ENCODE data around the gene TM6SF1. TPM values are rescaled to one million over a fixed set of nuclear protein-coding genes. Genes with fewer than 3 reads are reported as not detected.
"Not testable (repeated sequence)": the region's sequence is repeated elsewhere in the genome, so short reads cannot be mapped to it uniquely, and the experiment has no call there.

Gene TM6SF1
- polyA plus RNA-seq, 3 donors, result 2.0 to 2.6 (median 2.6) TPM

DNA sequence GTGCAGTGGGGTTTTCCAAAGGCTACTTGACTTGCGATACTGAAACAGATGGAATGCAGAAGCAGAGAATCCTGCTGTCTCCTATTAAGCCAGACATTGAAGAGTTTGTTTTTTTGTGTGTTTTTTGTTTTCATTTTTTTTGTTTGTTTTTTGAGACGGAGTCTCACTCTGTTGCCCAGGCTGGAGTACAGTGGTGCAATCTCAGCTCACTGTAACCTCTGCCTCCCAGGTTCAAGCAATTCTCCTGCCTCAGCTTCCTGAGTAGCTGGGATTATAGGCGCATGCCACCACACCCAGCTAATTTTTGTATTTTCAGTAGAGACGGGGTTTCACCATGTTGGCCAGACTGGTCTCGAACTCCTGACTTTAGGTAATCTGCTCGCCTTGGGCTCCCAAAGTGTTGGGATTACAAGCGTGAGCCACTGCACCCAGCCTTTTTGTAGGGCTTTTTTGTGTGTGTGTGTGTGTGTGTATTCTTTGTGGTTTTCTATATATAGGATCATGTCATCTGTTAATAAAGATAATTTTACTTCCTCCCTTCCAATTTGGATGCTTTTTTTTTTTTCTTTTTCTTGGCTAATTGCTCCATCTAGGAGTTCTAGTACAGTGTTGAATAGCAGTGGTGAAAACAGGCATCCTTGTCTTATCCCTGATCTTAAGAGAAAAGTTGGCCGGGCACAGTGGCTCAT is 21.4 kb upstream of the TM6SF1 start:
- DNase-seq, result not testable (repeated sequence)

DNA sequence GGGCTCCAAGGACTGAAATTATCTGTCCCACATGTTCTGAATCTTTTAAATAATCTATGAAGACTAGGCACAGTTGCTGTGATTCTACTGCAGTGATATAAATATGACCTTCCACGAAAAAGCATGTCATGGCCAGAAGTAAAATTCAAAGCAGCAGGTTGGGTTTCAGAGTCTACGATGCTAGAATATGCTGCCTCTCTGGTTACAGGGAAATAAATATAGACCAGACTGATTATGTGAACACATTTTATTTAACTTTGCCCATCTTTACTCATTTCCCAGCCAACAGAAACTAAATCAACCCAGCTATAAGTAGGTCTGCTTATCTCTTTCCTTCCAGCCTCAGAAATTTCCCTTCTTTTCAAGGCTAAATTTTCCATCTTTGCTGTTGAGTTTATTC is 19.9 kb upstream of the TM6SF1 start:
- no peak for DNase-seq

DNA sequence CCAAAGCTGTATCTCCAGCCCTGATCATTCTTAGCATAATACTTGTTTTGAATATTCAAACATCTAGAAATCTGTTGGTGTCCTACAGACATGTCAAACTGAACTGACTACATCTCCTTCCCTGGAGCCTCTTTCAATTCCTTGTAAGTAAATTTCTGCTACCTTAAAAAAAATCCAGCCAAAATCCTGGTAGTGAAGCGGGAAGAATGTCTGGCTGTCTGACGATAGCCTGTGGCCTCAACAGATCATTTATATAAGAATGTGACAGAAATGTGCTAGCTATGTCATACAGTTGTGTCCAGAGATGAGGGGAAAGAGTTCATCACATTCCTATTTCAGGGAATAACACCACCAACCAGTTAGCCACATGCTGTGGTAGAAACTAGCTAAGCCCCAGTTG is 18.6 kb upstream of the TM6SF1 start:
- no peak for DNase-seq

DNA sequence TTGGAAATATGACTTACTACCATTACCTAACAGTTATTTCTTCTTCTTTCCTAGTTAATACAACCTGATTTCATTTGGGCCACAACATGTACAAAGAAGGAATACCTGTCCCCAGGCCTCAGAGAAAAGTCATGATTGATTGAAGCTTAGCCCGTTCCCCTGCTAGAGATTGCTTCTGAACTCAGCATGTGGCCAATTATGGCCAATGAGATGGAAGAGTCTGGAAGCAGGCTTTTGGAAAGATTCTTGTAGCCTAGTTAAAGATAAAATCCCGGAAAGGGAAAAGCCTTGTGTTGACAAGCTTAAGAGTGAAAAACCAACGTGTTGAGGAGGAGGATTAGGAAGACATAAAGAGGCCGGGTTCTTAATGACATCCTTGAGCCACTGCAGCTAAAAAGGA is 17.0 kb upstream of the TM6SF1 start:
- no peak for DNase-seq

DNA sequence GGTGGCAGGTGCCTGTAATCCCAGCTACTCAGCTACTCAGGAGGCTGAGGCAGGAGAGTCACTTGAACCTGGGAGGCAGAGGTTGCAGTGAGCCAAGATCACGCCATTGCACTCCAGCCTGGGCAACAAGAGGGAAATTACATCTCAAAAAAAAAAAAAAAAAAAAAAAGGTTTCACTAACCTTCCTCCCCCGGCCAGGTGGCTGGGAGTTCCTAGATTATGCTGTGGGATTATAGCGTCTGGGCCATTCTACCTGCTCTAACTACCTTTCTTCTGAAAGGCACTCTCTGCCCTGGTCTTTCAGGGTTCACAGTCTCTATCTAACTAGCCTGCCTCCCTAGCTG is 15.5 kb upstream of the TM6SF1 start:
- DNase-seq, result not testable (repeated sequence)

DNA sequence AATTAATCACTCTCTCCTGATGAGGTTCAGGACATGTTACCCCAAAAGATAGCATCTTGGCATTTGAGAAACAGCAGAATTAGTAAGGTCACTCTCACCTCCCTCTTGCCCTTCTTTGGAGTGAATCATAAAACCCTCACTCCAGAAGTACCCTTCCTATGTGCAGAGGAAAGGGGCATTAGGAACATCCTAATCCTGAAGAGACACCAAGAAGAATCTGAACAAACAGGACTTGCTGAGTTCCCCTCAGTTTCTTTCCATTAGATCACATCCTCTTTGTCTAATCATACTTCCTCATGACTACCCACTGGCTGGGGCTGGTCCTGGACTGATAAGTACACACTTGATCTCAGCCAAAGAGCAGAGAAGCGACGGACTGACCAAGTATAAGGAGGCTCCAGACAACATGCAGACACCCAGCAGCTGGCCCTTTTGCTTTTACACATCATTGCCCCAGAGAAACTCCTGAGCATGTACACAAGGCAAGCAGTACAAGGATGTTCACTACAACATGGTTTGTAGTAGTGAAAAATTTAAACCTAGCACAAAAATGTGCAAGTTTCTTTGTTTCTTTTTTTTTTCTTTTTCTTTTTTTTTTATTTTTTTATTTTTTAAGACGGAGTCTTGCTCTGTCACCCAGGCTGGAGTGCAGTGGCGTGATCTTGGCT is 15.0 kb upstream of the TM6SF1 start:
- DNase-seq, result no peak

DNA sequence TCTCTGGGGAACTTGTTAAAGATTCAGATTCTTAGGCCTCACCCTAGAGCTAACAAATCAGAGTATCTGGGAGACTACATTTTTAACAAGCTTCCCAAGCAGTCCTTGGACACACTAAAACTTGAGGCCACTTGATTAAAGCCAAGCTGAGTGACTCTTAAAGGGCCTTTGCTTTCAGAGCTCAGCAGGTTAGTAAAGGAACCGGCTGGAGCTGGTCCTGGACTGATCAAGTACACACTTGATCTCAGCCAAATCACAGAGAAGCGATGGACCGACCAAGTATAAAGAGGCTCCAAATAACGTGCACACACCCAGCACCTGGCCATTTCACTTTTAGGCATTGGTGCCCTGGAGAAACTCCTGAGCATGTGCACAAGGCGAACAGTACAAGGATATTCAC is 12.9 kb upstream of the TM6SF1 start:
- no peak for DNase-seq

DNA sequence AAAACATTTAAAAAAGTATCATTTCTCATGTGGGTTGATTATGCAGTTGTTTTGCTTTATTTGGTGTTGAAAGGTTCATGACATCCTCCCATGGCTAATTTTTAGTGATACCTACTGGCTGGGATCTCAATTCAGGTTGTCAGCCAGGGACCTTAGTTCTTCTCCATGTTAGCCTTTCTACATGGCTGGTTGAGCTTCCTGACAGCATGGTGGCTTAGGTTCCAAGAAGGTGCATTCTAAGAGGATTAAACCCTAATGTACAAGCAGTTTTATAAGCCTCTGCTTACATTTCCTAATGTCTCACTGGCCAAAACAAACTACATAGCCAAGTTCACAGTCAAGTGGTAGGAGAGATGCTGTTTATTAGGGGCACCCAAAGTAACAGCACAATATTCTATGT is 9.4 kb upstream of the TM6SF1 start:
- no peak for DNase-seq

DNA sequence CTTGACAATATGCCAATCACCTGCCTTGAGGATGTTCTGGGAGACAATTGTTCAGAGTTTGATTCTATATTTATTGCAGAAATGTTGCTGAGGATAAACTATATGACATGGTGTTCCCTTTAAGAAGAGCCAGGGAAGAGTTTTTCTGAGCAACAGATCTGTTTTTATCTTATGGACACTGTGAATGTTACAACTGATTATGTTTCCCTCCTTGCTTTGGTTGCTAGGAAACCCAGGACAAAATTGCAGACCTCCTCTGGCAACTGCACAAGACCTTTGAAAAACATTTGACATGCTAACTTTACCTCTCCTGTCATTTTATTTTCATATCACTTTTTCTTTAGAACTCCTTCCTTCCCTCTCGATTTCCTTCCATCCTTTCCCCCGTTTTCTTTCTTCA is 8.2 kb upstream of the TM6SF1 start:
- DNase-seq, result no peak

DNA sequence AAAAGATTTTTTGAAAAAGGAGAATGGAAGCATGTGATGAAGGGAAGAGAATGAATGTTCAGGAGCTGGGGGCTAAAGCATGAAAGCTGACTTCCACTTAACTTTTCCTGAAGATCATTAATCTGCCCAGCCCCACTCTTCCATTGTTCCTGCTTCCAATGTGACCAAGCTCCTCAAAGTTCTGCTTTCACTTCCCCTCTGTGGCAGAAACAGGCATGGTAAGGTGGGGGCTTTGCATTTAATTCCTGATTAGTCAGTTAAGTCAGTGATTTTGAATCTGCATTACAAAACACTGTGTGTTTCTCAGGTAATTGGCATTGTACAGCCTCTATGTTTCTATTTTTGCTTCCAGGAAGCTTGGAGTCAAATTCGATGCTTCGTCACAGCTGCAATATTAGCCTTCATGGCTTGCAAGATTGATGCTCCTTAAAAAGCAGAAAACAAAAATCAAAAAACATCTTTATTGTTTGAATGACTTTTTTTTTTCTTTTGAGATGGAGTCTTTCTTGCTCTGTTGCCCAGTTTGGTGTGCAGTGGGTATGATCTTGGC is 7.3 kb upstream of the TM6SF1 start:
- no peak for DNase-seq

DNA sequence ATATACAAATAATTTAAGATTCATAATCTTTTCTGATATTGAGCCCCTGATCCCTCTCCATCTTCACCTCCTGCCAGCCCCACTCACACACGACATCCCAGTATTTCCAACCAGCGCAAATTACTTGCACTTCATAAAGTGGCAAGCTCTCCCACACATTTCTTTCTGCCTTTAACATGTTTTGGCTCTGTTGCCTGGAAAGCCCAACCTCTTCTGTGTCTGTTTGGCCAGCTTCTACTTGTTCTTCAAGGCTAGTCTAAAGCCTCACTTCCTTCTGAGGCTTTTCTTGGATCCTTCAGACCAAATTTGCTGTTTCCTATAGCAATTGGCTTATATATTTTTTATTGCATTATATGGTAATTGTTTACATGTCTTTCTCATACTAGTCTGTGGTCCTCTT is 5.1 kb upstream of the TM6SF1 start:
- DNase-seq, result no peak

DNA sequence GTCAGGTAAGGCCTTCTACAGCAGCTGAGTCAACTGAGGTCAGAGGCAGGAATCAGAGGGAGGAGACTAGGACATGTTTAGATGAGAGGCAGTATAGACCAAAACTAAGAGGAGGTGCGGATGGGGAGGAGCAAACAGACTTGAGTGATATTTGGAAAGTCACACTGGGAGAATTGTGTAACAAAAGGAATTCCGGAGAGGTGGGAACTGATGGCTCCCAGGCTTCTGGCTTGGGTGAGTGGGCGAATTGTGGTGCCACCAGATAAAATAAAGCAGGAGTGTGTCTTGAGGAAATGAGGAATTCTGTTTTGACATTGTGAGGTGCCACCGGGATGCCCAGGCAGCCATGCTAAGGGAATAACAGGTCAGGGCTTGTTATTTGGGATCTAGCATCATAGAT is 3.3 kb upstream of the TM6SF1 start:
- DNase-seq, result no peak

DNA sequence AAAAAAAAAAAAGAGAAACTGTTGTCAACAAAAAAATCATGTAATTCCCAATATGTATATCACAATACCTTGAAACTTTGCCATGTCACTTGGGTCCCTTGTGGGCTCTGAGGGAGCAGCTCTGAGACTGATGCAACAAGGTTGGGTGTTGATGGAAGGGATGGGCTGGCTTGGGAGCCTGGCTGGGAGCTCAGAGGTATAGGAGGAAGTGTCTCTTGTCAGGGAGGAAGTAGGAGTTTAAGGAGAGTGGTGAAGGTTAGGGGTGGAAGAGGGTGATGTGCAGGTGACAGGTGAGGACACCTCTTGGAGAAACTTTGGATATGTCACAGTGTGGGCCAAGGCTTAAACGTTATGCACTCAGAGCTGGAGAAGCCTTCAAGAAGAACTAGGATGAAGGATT is 2.0 kb upstream of the TM6SF1 start:
- DNase-seq, result no peak

DNA sequence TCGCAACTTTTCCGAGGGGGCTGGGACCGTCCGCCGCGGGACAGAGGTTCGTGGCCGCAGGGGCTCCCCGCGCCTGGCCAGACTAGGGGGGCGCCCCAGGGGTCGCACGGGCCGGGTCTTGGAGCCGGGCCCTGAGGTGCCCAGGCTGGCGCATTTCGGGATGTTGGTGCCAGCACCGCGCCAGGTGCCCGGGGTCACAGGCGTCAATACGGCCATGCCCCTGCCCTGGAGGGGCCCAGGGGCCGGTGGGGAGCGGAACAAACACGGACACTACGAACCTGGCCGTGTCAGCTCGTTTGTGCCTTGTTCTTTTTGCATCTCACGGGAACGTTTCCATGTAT is 366 bp downstream of the TM6SF1 start:
- DNase-seq, result no peak

DNA sequence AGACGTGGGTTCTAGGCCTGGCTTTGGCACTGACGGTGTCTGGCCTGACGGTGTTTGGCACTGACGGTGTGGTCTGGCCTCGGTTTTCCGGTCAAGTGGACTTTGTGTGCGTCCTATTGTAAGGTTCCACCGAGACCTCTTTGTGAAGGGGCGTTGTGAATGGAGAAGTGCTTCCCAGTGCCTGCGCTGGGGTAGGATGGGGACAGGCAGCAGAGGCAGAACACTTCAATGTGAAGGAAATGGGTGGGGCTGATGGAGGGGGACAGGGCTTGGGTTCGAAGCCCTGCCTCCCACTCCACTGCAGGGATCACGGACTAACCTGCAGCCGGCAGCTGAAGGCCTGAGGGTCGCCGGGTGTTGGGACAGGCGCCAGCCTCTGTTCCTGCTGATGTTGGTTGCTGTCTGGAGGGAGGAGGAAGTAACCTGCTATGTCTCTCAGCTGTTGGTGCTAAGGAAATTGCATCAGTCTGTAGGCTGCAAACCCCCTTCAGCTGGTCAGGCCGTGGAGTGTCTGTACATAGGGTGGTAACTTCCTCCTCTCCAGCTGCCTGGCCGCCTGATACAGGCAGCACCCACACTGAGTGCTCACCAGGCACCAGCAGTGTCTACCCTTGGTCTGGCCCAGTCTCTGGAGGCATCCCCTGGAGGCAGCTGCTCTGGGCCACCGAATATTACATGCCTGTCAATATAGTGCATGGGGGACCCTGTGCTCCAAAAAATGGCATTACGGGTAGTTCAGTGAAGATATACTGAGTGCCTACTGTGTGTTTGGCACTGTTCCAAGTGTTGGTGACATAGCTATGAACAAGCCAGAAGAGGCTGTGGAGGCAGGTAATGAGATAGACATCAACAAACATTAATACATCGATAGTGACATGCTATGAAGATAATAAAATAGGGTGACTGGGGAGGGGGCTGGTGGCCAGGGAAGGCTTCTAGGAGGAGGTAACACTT is 1.1 kb downstream of the TM6SF1 start:
- no peak for DNase-seq

DNA sequence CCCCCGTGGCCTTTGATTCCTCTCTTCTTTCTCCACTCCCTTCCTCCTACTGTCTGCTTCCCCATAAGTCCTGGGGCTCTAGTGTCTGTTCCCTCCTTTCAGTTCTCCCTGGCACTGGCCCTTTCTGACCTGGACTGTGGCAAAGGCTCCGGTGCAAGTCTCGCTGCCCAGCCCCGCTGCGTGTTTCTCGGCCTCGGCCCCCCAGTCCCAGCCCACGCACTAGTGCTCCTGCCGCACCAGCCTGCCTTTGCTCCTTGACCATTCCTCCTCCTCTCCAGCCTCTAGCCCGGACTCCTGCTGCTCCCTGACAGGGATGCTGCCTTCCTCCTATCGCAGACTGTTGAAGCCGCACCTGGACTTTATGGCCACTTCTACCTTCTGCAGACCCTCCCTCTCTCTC is 2.1 kb downstream of the TM6SF1 start:
- DNase-seq, result no peak

DNA sequence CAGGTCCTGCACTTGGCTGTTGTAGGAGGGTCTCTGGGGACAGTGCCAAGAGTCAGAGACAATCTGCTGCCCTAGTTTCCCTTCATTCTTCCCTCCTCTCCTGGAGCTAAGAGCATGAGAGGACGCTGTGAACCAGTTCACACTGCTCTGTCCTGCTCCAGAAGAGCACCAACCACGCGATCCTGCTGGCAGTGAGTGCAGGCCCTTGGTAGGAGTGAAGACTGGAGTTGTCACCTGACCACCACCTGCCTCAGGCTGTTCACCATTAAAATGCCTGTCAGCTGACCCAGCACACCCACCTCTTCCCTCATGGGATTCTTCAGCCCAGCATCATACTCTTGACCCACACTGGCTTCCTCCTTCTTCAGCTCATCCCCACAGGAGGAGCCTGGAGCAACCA is 2.9 kb downstream of the TM6SF1 start:
- no peak for DNase-seq

DNA sequence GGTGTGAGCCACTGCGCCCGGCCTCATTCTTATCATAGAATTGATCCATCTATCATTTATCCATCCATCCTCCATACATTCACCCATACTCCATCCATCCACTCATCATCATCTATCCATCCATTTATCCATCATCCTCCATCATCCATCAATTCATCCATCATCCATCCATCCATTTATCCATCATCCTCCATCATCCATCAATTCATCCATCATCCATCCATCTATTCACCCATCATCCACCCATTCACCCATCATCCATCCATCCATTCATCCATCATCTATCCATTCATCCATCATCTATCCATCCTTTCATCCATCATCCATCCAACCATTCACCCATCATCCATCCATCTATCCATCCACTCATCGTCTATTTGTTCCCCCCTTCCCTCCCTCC is 3.7 kb downstream of the TM6SF1 start:
- no peak for DNase-seq

DNA sequence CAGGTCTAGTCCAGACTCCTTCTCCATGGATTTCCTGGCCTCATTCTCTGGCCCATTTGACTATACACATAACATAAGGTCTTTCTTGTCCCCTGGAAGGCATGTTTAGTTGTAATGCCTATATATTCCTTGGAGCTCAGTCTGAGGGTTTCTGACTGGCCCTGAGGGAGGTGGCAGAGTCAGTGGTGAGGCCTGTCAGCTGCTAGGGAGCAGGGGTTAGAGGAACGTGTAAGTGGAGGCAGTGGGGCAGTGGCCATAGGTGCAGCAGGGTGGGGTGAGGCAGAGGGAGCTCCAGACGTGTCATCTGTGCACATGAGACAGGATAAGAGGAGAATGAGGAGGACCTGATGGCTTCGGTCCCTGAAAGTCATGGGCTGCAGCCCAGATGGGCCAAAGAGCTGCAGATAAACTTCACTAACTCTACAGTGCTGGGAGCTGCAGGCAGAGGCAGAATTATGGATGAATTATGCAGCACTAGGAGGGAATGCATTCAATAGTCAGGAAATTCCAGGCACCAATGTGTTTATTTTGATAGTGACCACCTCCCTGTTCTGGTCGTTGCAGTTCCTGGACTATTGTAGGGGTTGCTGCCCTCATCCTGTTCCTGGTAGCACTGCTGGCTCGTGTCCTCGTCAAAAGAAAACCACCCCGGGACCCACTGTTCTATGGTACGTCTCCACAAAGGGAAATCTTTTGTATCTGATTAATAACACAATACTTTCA is 4.9 kb downstream of the TM6SF1 start:
- DNase-seq, result no peak

DNA sequence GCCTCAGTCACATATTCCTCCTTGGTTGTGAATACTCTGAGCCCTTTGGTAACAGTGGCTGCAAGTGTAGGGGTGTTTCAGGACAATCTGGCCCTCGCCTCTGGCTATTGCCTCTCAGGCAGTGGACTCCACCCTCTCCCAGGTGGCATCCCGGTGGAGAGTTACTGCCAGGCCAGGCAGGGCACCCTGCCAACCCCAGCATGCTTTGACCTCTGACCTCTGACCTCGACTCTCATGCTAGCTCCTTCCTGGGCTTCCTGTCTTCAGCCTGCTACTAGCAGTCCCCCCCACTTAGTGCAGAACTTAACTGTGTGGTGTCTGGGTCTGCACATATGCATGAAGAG is 5.5 kb downstream of the TM6SF1 start:
- DNase-seq, result no peak

DNA sequence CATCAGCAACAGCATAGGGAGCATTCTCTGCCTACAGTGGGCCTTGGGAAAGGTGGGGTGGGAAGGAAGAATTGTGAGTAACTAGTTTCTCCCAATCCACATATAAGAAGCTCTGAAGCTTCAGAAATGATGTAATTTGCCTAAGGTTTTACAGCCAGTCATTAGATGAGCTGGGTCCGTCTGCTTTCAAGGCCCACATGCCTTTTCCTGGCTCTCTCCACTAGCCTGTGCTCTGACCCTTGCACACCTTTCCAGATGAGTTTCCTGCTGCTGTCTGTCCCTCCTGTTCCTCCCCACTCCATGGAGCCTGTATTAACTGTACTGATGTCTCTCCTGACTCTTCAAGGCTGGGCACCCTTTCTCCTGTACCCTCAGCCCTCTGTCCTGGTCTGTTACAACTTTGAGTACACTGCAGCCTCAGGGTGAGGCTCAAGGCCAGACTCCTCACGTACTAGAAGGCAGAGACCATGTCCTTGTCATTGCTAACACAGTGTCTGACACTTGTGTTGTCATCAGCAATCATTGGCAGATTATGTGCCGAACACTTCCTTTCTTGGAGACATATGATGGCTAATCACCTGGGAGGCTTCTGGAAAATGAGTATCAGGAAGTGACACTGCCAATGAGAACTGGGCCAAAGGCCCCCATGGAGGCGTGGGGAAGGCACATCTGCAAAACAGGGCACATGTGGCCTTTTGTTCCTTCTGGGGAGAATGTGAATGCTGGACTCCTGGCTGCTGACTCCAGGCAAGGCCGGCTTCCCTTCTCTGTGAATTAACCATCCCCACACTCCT is 6.6 kb downstream of the TM6SF1 start:
- no peak for DNase-seq

Measured in renal pelvis (tissue), 4 donors.